H9 (cell line): Measurements from ENCODE around the gene ACAP1. TPM values are rescaled to one million over a fixed set of nuclear protein-coding genes. Genes with fewer than 3 reads are reported as not detected.

ENCODE experiments used
- DNase-seq: peaks from one replicate; pipeline ENCODE4 v3.0.0-alpha.2; 2017
- H2AFZ ChIP-seq: one replicate; pipeline ENCODE4 v1.6.1; 2013; ENCODE audit warnings: mild to moderate bottlenecking, low read length, control low read depth, moderate library complexity
- H2AK5ac ChIP-seq: 2 replicates; pipeline ENCODE4 v1.6.1; 2013; ENCODE audit warnings: low read length, control low read depth, mixed read lengths; ENCODE audit not compliant: insufficient read length
- H2BK120ac ChIP-seq: one replicate; pipeline ENCODE4 v1.6.1; 2013; ENCODE audit warnings: low read depth, mild to moderate bottlenecking, low read length, control low read depth, inconsistent platforms; ENCODE audit not compliant: poor library complexity, severe bottlenecking
- H2BK12ac ChIP-seq: 2 replicates; pipeline ENCODE4 v1.6.1; 2013; ENCODE audit warnings: low read length, control low read depth, mixed read lengths, low read depth; ENCODE audit not compliant: insufficient read length
- H2BK15ac ChIP-seq: 2 replicates; pipeline ENCODE4 v1.6.1; 2013; ENCODE audit warnings: low read depth, low read length, control low read depth
- H2BK20ac ChIP-seq: one replicate; pipeline ENCODE4 v1.6.1; 2013; ENCODE audit warnings: low read depth, mild to moderate bottlenecking, low read length, control low read depth, inconsistent platforms; ENCODE audit not compliant: poor library complexity, severe bottlenecking
- H2BK5ac ChIP-seq: 2 replicates; pipeline ENCODE4 v1.6.1; 2013; ENCODE audit warnings: low read length, control low read depth, mixed read lengths; ENCODE audit not compliant: insufficient read length
- H3K14ac ChIP-seq: 2 replicates; pipeline ENCODE4 v1.6.1; 2013; ENCODE audit warnings: low read length, control low read depth; ENCODE audit not compliant: insufficient read depth
- H3K18ac ChIP-seq: 2 replicates; pipeline ENCODE4 v1.6.1; 2013; ENCODE audit warnings: low read depth, mild to moderate bottlenecking, mixed read lengths, low read length, control low read depth; ENCODE audit not compliant: insufficient read length
- H3K23ac ChIP-seq: 2 replicates; pipeline ENCODE4 v1.6.1; 2013; ENCODE audit warnings: low read length, control low read depth, mixed read lengths, low read depth; ENCODE audit not compliant: insufficient read length
- H3K23me2 ChIP-seq: 2 replicates; pipeline ENCODE4 v1.6.1; 2013; ENCODE audit warnings: low read depth, mild to moderate bottlenecking, mixed read lengths, low read length, control low read depth; ENCODE audit not compliant: insufficient read length, poor library complexity, severe bottlenecking
- H3K27ac ChIP-seq: 2 replicates; pipeline ENCODE4 v1.5.1; 2013; ENCODE audit warnings: low read length, control low read depth, mixed read lengths, low read depth; ENCODE audit not compliant: insufficient read length
- H3K27me3 ChIP-seq: 2 replicates; pipeline ENCODE4 v1.6.1; 2013; ENCODE audit warnings: low read length, control low read depth, inconsistent platforms; ENCODE audit not compliant: insufficient read depth
- H3K4ac ChIP-seq: 2 replicates; pipeline ENCODE4 v1.6.1; 2013; ENCODE audit warnings: low read depth, mild to moderate bottlenecking, control low read depth, inconsistent platforms, low read length, moderate library complexity
- H3K4me1 ChIP-seq: 2 replicates; pipeline ENCODE4 v1.6.1; 2013; ENCODE audit warnings: low read length, control low read depth, inconsistent platforms; ENCODE audit not compliant: insufficient read depth
- H3K4me2 ChIP-seq: 2 replicates; pipeline ENCODE4 v1.6.1; 2013; ENCODE audit warnings: low read length, control low read depth, mixed read lengths; ENCODE audit not compliant: insufficient read length, insufficient read depth
- H3K56ac ChIP-seq: 2 replicates; pipeline ENCODE4 v1.6.1; 2013; ENCODE audit warnings: low read depth, mild to moderate bottlenecking, mixed read lengths, low read length, control low read depth; ENCODE audit not compliant: insufficient read length
- H3K79me1 ChIP-seq: 2 replicates; pipeline ENCODE4 v1.6.1; 2013; ENCODE audit warnings: low read depth, mild to moderate bottlenecking, moderate library complexity, low read length, control low read depth, inconsistent platforms; ENCODE audit not compliant: insufficient read depth, poor library complexity, severe bottlenecking
- H3K79me2 ChIP-seq: 2 replicates; pipeline ENCODE4 v1.6.1; 2013; ENCODE audit warnings: low read length, control low read depth, inconsistent platforms; ENCODE audit not compliant: insufficient read depth
- H3K9ac ChIP-seq: 2 replicates; pipeline ENCODE4 v1.6.1; 2013; ENCODE audit warnings: low read length, control low read depth, mixed read lengths; ENCODE audit not compliant: insufficient read length; ENCODE audit errors: extremely low read depth
- H3K9me3 ChIP-seq: one replicate; pipeline ENCODE4 v1.6.1; 2013; ENCODE audit warnings: low read depth, low read length, inconsistent platforms; ENCODE audit not compliant: control insufficient read depth
- H3T11ph ChIP-seq: one replicate; pipeline ENCODE4 v1.6.1; 2013; ENCODE audit warnings: mild to moderate bottlenecking, low read length, control low read depth, inconsistent platforms
- H4K20me1 ChIP-seq: one replicate; pipeline ENCODE4 v1.6.1; 2013; ENCODE audit not compliant: control insufficient read depth, insufficient read length, insufficient read depth
- H4K5ac ChIP-seq: 2 replicates; pipeline ENCODE4 v1.6.1; 2013; ENCODE audit warnings: low read depth, mild to moderate bottlenecking, mixed read lengths, low read length, control low read depth; ENCODE audit not compliant: insufficient read length
- H4K8ac ChIP-seq: replicated peaks from 2 replicates; pipeline ENCODE4 v1.6.1; 2013; ENCODE audit warnings: low read length, control low read depth, mixed read lengths, low read depth; ENCODE audit not compliant: insufficient read length
- H4K91ac ChIP-seq: 2 replicates; pipeline ENCODE4 v1.6.1; 2013; ENCODE audit warnings: low read depth, mild to moderate bottlenecking, moderate library complexity, mixed read lengths, low read length, control low read depth; ENCODE audit not compliant: insufficient read length
- H3K27ac Mint-ChIP-seq, 3 experiments: 2 replicates in 2 of 3; 3 replicates in 1 of 3; pipeline ENCODE4 v1.8.0; 2020 to 2021; ENCODE audit warnings: mixed read lengths in 3 of 3, mild to moderate bottlenecking in 1 of 3, moderate library complexity in 1 of 3
- H3K27me3 Mint-ChIP-seq: 2 replicates; pipeline ENCODE4 v1.8.0; 2021; ENCODE audit warnings: low read depth, mild to moderate bottlenecking, moderate library complexity, mixed read lengths
- H3K36me3 Mint-ChIP-seq, 3 experiments: 2 replicates in 2 of 3; 3 replicates in 1 of 3; pipeline ENCODE4 v1.8.0; 2020 to 2021; ENCODE audit warnings: low read depth in 3 of 3, mixed read lengths in 3 of 3; ENCODE audit not compliant: insufficient read depth in 1 of 3
- H3K4me1 Mint-ChIP-seq, 2 experiments: 2 replicates each; pipeline ENCODE4 v1.8.0; 2020; ENCODE audit warnings: mixed read lengths in 2 of 2
- H3K4me3 Mint-ChIP-seq, 2 experiments: 2 replicates in 1 of 2; 3 replicates in 1 of 2; pipeline ENCODE4 v1.8.0; 2020 to 2021; ENCODE audit warnings: mild to moderate bottlenecking in 2 of 2, mixed read lengths in 2 of 2, moderate library complexity in 1 of 2
- H3K9me3 Mint-ChIP-seq, 2 experiments: 2 replicates in 1 of 2; 3 replicates in 1 of 2; pipeline ENCODE4 v1.8.0; 2020; ENCODE audit warnings: mild to moderate bottlenecking in 2 of 2, mixed read lengths in 2 of 2, moderate library complexity in 1 of 2
- CTCF ChIP-seq: fragments of 200-600 bp; sonication (generic); conservative IDR thresholded peaks from 3 replicates; pipeline ENCODE4 v1.8.0; 2021; ENCODE audit warnings: antibody characterized with exemption, mild to moderate bottlenecking
- WGBS: extraction: QIAGEN DNeasy Blood & Tissue Kit; methylation state at CpG from one replicate; pipeline ENCODE4 v1.1.7; 2013; ENCODE audit warnings: missing lambda C conversion rate, low lambda C conversion rate, mixed read lengths; ENCODE audit not compliant: insufficient read length; ENCODE audit errors: extremely low coverage; 5-methylcytosine and 5-hydroxymethylcytosine counted together
- total RNA-seq: library from RNA; stranded (reverse); gene quantifications from 2 replicates; pipeline ENCODE4 v1.2.1, GENCODE V29; 2021

The ACAP1 gene
- total RNA-seq, 1 experiment from 2014 or later = 18.2 TPM

GRCh38 chr17:7321466-7321865 lies 14.9 kb upstream of the ACAP1 start:
- H3K27ac Mint-ChIP-seq = no peak overlapping the region
- Histone ChIP-seq H2BK20ac (no peak overlapping the region), H3K18ac (no peak overlapping the region), H4K91ac (no peak overlapping the region), H3K4me1 (no peaks in the 10 kb centered on the region), H3T11ph (no peak overlapping the region), H4K5ac (no peak overlapping the region), H3K79me1 (no peaks in the 10 kb centered on the region), H4K20me1 (no peaks in the 10 kb centered on the region), H3K56ac (no peak overlapping the region), H3K27ac (no peak overlapping the region), H4K8ac (no peak overlapping the region), H2BK5ac (no peak overlapping the region), H3K79me2 (no peaks in the 10 kb centered on the region), H3K9ac (no peak overlapping the region), H3K9me3 (no peaks in the 10 kb centered on the region), H3K14ac (no peak overlapping the region), H2AFZ (no peak overlapping the region), H3K23me2 (no peaks in the 10 kb centered on the region), H2BK15ac (no peak overlapping the region), H2BK120ac (no peak overlapping the region), H3K23ac (no peak overlapping the region), H2BK12ac (no peak overlapping the region), H2AK5ac (no peak overlapping the region), H3K4ac (no peak overlapping the region), H3K27me3 (no peaks in the 10 kb centered on the region), H3K4me2 (no peak overlapping the region)
- H3K36me3 Mint-ChIP-seq = peaks cover 48 to 90% (median 83%) of the 10 kb centered on the region in 3 experiments; a peak in 6 of 7 replicates
- no peaks in the 10 kb centered on the region; a peak in 1 of 5 replicates for H3K9me3 Mint-ChIP-seq
- no peak overlapping the region for H3K4me3 Mint-ChIP-seq
- no CpG with 5 or more reads among the region's 15 CpGs for WGBS
- no peak for TF ChIP-seq CTCF
- no peak for DNase-seq
- H3K27me3 Mint-ChIP-seq = no peaks in the 10 kb centered on the region
- H3K4me1 Mint-ChIP-seq = peaks cover 0 to under 1% of the 10 kb centered on the region in 2 experiments; a peak in 3 of 4 replicates
